GM18511 (cell line): ENCODE results near the gene COL23A1.
"Not testable (repeated sequence)": the region's sequence is repeated elsewhere in the genome, so short reads cannot be mapped to it uniquely, and the experiment has no call there.

Experiments
- ATAC-seq: cut with Tn5 transposase; IDR thresholded peaks from one replicate; pipeline ENCODE4 v1.9.1; 2021; ENCODE audit warnings: mild to moderate bottlenecking, moderate library complexity; ENCODE audit not compliant: unreplicated experiment

Gene COL23A1

GRCh38 chr5:178238711-178239592, 351.2 kb downstream of the COL23A1 start:
- no peak for ATAC-seq

- no peak for ATAC-seq
Observed at GRCh38 chr5:178238313-178238635, 351.9 kb downstream of the COL23A1 start.

GRCh38 chr5:178237431-178238312, 352.5 kb downstream of the COL23A1 start:
- ATAC-seq = no peak

DNA sequence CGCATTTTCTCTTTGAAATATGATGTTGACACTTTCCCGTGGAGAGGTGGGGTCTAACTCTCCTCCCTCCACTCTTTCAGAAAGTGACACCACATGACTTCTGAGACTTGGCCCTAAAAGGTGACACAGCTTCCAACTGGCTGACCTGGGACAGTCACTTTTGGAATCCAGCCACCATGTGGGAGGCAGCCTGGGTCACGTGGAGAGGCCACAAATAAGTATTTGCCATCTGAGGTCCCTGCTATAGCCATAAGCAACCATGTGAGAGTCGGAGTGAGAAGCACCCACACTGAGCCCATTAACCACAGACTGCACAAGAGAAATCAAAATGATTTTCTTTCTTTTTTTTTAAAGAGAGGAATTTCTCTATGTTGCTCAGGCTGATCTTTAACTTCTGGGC, 353.5 kb downstream of the COL23A1 start:
- no peak for ATAC-seq

GRCh38 chr5:178236126-178236525, 354.1 kb downstream of the COL23A1 start:
- no peak for ATAC-seq

- ATAC-seq = no peak
Observed at GRCh38 chr5:178235588-178235974, 354.6 kb downstream of the COL23A1 start.

DNA sequence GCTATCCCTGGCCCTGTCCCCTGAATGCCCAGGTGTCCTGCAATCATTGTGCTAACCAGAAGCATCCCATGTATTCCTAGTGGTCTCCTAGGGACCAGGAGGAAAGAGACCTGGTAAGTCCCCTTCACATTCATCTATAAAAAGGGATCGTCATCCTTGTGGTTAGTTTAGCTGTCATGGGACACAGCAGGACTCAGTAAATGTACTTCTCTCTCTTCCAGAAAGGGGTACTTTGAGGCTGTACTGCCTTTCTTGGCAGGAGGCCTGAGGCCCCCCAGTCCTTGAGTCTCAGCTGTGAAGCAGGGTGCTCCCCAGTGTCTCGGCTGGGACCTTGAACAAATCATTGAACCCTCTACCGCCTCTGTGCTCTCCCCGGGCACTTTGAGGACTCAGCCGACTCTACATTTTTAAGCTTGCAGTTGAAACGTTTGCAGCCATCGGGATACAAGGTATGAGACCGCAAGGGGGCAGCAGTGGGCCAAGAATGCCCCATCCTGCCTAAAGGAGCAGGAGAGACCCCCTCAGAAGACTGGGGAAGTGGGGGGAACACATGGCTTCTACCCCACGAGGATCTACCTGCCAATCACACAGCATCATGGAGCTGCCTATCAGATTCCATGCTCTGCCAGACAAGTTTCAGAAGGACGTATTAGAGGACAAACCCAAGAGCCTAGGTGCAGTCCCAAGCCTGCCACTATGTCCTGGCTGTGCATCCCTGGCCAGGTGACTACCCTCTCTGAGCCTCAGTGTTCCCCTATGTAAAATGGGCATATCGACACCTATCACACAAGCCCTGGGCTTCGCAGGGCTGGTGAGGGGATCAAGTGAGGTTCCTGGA, 355.2 kb downstream of the COL23A1 start:
- ATAC-seq = no peak

DNA sequence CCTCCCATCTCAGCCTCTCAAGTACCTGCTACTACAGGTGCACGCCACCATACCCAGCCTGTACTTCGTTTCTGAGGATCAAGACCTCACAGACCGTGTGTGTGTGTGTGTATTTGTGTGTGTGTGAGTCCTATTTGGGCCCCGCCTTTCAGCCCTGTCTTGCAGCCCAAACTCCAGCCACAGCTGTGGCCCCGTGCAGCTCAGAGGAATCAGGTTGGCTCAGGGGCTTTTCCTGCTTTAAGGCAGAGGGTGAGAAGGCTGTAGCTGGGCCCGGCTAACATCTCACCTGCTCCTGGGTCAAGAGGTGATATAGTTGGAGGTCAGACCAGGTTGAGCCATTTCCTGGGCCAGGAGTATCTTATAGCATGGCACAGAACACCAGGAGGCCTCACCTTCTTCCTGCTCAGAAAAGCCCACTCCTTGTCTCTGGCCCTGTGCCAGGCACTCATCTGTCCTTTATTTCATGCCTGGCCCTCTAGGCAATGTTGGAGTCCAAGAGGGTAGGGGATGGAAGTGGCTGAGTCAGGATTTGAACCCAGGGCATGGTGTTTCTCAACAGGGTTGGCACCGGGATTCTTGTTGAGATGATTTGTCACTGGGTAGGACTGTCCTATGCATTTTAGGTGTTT, 356.0 kb downstream of the COL23A1 start:
- no peak for ATAC-seq

DNA sequence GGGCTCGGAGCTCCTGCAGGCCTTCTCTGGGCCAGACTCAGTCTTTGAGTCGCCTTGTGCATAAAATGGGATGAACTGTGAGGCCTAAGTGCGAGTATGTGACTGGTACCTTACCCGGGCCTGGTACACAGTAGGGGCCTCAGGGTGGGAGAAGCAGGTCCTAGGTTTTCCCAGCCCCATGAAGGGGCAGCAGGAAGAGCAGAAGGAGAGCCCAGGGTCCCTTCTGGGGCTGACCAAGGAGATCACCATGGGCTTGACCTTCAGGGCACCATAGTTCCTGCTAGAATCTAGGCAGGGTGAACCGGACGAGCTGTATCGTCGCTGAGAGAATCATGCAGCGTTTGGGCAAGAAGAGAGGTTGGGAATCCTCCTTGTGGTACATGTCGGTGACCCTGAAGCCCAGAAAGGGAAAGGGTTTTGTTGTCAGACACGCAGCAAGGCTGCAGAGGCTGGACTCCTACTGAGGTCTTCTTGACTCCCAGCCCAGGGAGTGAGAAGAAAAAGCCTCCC, 357.2 kb downstream of the COL23A1 start:
- peak; percentile 28 for ATAC-seq

- ATAC-seq = peak; percentile 73
Observed at GRCh38 chr5:178232124-178232919, 357.9 kb downstream of the COL23A1 start, which contains the start of gene PHYKPL. PHYKPL (minus strand) TSS chr5:178232802; CDS start chr5:178232550, 252 bp downstream.

GRCh38 chr5:178231539-178232123, 358.6 kb downstream of the COL23A1 start:
- ATAC-seq = peak; percentile 14

DNA sequence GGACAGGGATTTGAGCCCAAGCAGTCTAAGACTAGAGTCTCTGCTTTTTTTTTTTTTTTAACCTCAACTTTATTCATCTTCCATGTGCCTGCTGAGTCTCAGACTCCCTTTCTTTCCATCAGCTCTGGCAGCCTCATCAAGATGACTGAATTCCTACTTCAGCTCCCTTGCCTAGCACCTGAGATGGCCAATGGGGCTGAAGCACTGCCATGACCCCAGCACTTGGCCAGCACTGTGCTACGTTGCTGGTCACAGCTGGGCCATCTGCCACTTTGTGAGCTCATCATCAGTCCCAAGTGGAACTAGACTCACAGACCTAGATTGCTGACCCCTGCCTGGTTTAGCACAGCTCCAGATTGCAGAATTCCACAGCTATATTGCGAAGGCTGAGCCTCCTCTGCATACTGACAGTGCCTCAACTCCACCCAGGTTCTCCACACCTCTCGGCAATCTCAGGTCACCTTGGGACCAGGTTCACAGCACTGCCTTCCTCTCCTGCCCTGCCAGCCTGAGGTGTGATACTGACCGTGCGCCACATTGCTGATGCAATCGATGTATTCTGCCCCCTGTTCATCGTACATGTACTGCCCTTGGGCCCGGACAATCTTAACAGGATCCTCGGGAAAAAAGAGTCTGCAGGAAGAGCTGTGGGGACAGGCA, 359.2 kb downstream of the COL23A1 start:
- ATAC-seq = no peak

DNA sequence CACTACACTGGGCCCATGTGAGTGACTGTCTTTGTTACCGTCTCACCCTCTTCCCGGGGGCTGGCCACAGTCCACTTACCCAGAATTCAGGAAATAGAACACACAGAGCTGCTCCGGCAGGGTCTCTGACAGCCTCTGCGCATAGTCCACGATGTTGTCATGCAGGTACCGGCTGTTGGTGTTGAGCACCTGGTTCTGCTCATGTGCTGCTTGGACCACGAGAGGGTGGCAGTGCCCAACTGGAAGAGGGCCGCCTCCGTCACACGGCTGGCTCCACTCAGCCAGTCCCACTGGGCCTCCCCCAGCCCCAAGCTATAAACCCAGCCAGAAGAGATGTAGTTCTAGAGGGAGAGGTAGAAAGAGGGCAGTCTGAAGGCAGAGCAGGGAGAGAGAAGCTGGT, 360.3 kb downstream of the COL23A1 start:
- no peak for ATAC-seq

GRCh38 chr5:178229111-178229510, 361.1 kb downstream of the COL23A1 start:
- ATAC-seq = not testable (repeated sequence)

DNA sequence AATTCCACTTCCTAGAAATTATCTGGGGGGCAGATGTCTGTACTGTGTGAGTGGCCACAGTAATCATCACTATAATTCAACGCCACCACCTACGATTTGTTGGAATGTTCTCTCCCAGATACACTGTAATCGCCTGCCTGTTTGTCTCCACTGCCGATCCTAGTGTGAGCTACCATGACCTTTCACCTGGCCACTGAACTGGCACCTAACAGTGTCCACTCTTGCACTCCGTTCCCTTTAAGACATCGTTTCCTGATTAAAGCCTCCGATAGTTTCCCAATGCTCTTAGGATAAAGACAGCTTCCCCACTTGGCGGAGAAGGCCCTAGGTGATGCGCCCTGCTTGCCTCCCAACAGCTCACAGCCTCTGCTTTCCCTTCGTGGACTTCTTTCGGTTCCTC, 361.6 kb downstream of the COL23A1 start:
- no peak for ATAC-seq

GRCh38 chr5:178227929-178228328, 362.3 kb downstream of the COL23A1 start:
- ATAC-seq = no peak

DNA sequence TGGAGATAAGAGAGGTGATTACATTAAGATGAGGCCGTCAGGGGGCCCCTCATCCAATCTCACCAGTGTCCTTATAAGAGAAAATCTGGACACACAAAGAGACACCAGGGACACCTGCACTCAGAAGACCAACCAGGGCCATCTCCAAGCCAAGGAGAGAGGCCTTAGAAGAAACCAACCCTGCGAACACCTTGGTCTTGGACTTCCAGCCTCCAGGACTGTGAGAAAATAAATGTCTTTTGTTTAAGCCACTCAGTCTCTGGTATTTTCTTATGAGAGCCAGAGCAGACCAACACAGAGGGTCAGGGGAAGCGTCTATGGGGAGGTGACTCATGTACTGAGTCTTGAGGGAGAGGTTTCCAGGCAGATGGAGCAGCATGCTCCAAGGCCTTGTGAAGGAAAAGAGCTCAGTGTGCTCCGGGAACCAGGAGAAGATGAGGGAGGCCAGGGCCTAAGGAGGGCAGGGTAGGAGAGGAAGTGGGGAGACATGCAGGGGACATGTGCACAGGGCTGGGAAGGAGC, 363.0 kb downstream of the COL23A1 start:
- ATAC-seq = no peak

- no peak for ATAC-seq
Observed at GRCh38 chr5:178225174-178225573, 365.0 kb downstream of the COL23A1 start.
